Measurements from ENCODE around the gene DCAF11.
"Not testable (repeated sequence)": the region's sequence is repeated elsewhere in the genome, so short reads cannot be mapped to it uniquely, and the experiment has no call there.

DCAF11 gene

DNA sequence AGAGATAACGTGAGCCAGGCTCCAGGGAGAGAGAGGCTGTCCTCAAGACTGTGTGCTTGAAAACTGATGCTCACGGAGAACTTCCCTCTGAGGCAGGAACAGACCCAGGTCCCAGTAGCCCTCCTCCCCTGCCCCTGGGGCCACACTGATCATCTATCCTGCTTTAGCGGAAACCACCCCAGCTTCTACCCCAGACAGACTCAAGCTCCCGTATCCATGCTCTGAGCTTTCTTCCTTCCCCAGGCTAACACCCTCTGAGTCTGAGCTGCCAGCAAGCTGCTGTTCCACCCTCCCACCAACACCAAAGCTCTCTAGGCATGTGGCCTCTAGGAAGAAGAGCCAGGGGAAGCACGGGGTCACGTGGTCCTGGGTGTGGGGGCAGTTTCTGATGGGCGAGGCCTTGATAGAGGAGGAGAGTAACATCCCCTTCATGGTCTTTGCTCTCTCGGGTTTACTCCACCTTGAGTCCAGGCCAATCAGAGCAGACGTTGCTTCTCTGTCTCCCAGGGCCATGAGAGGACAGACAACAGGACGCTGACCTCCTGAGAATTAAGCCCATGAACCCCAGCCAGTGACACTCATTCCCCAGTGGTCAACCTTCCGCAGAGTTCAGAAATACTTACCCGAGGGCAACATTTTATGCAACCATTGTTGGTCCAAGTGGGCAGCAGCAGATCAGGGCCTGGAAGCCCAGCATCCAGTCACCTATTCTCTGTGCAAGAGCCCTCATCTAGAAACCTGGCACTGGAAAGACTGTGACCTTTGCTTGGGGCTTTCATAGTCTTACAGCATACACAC is 19.1 kb upstream of the DCAF11 start:
- FAIRE-seq (no peak), DNase-seq (ENCODE audit: low spot score) (peak; percentile 68)

DNA sequence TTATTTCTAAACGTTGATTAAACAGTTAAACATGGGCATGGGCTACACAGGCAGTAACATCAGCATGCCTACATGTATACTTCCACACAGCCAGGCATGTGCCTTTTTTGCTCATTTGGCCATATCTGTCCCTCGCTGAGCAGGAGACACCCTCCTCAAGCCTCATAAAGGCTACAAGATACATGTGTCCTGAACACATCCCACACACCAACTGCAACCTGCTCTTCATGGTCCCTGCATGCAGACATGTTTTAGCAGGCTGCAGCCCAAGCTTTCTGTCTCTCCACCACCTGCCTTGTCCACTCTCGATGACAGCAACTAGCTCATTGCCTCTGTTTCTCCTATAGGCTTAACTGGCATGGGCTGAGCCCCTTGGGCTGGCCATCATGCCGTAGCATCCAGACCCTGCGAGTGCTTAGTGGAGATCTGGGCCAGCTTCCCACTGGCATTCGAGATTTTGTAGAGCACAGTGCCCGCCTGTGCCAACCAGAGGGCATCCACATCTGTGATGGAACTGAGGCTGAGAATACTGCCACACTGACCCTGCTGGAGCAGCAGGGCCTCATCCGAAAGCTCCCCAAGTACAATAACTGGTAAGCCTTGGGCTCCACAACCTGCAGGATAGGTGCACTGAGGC is 17.9 kb upstream of the DCAF11 start:
- FAIRE-seq (no peak), DNase-seq (ENCODE audit: low spot score) (no peak)

DNA sequence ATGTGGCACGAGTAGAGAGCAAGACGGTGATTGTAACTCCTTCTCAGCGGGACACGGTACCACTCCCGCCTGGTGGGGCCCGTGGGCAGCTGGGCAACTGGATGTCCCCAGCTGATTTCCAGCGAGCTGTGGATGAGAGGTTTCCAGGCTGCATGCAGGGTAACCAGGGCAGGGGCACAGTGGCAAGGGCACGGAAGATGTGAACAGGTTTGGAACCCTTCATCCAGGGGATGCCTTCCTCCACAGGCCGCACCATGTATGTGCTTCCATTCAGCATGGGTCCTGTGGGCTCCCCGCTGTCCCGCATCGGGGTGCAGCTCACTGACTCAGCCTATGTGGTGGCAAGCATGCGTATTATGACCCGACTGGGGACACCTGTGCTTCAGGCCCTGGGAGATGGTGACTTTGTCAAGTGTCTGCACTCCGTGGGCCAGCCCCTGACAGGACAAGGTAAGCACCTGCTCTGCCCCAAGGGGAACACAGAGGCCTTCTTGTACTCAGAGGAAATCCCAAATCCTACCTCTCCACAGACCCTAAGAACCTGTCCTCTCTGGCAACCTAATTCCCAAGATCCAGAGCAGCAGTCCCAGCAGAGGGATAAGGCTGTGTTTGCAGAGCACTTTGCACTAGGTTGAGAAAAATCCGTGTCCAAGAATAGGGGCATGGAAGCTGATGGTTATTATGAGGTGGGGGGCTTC is 16.2 kb upstream of the DCAF11 start:
- FAIRE-seq (no peak), DNase-seq (ENCODE audit: low spot score) (no peak)

- no peak for DNase-seq (ENCODE audit: low spot score)
- FAIRE-seq: no peak
Measured at GRCh38 chr14:24098927-24099813, 15.4 kb upstream of the DCAF11 start.

- no peak for FAIRE-seq
- DNase-seq (ENCODE audit: low spot score): no peak
Measured at GRCh38 chr14:24100197-24100981, 14.2 kb upstream of the DCAF11 start.

- DNase-seq (ENCODE audit: low spot score) (no peak), FAIRE-seq (no peak)
Measured at GRCh38 chr14:24100982-24101494, 13.5 kb upstream of the DCAF11 start.

- FAIRE-seq (no peak), DNase-seq (ENCODE audit: low spot score) (no peak)
Measured at GRCh38 chr14:24102357-24103048, 12.1 kb upstream of the DCAF11 start.

GRCh38 chr14:24103451-24103850 is 11.1 kb upstream of the DCAF11 start:
- DNase-seq (ENCODE audit: low spot score) (no peak), FAIRE-seq (no peak)

GRCh38 chr14:24105609-24106239 is 8.9 kb upstream of the DCAF11 start:
- not testable (repeated sequence) for FAIRE-seq; DNase-seq (ENCODE audit: low spot score)

DNA sequence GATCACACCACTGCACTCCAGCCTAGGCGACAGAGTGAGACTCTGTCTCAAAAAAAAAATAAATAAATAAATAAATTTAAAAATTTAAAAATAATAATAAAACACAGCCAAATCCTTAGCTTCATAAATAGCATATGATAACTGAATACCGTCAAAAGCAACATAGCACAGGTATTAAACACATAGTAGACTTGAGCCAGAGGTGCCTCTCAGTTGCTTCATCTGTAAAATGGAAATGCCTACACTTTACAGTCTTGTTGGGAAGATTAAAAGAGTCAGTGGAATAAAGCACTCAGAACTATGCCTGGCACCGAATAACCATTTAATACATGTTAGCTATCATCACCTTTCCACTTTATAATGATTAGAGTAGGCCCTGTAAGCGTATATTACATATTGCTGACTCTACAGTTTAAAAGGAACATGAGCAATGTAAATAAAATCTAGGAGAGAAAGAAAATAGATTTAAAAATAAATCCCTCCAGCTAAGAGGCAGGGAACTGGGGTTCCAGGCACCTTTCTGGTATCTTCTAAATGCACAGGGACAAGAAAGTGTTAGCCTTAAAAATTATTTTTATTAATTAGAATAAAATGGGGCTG is 7.8 kb upstream of the DCAF11 start:
- DNase-seq (ENCODE audit: low spot score) (no peak), FAIRE-seq (no peak)

GRCh38 chr14:24108336-24108874 is 6.2 kb upstream of the DCAF11 start:
- FAIRE-seq: no peak
- no peak for DNase-seq (ENCODE audit: low spot score)

DNA sequence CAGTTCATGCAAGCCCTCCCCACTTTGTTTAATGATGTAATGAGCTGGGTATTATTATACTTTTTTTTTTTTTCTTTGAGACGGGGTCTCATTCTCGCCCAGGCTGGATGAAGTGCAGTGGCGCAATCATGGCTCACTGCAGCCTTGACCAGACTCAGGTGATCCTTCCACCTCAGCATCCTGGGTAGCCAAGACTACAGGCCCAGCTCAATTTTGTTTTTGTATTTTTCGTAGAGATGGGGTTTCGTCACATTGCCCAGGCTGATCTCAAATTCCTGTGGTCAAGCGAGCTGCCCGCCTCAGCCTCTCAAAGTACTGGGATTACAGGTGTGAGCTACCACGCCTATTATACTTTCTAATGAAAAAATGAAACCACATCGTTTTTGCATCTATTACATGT is 4.5 kb upstream of the DCAF11 start:
- DNase-seq (ENCODE audit: low spot score) (no peak), FAIRE-seq (no peak)

DNA sequence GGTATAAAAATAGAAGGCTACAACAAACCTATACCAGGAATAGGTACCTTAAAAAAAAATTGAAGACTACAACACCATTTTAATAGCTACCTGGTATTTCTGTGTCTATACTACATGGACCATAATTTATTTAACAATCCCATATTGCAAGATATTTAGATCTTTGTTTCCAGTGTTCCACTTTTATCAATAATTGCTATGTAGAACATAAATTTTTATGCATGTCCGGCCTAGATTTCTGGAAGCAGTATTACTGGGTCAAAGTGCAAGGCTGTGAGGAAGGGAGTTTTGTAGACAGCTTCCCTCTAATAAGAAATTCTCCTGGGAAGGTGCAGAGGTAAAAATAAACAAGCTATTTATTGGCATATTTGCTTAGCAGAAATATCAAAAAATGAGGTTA is 4.1 kb upstream of the DCAF11 start:
- DNase-seq (ENCODE audit: low spot score): no peak
- no peak for FAIRE-seq

DNA sequence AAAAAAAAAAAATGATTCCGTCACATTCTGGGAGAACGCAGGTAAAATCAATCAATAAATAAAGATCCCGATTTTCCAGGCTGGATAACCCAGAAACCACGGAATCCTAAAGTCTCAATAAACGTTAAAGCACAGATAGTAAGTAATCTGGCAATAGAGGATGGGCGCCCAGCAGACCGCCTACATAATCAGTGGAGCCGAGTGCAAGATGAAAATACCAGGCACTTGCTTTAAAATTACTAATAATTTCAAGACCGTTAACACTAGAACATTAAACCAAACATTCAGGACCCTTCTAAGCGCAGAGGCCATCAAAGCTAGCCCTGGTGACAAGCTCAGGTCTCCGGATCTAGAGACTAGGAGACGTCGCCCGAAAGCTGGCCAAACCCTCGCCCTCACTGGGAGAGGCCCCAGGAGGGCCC is 1.2 kb upstream of the DCAF11 start:
- FAIRE-seq (no peak), DNase-seq (ENCODE audit: low spot score) (no peak)

DNA sequence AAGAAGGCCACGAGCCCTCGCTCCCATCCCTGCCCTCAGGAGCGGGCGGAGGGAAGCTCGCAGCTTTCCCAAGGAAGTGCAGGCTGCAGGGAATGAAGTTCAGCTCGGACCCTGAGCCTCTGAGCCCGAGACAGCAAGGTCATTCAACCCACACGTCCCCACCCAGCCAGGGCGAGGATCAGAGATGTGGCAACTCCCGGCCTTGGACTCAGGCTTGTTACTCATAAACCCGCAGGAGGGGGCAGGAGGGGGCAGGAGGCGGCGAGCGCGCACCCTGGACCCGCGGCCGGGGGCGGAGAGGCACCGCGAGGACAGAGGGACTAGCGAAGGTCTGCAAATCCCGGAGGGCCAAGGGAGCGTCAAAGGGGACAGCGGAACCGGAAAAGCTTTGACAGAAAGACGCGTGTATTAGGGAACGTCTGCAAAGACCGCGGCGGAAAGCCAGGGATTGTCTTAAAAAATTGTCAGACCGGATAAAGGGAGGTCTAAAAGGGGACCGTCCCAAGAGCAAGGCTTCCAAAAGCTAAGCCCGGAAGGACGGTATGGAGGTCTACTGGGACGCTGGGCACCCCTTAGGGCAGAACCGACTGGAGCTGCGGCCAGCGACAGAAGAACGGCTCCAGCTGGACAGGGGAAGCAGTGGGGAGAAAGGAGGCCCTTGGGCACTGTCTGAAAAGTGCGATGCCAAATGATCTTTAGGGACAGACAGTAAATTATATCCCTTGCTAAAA is 611 bp upstream of the DCAF11 start:
- DNase-seq (ENCODE audit: low spot score) (peak; percentile 73), FAIRE-seq (no peak)

DNA sequence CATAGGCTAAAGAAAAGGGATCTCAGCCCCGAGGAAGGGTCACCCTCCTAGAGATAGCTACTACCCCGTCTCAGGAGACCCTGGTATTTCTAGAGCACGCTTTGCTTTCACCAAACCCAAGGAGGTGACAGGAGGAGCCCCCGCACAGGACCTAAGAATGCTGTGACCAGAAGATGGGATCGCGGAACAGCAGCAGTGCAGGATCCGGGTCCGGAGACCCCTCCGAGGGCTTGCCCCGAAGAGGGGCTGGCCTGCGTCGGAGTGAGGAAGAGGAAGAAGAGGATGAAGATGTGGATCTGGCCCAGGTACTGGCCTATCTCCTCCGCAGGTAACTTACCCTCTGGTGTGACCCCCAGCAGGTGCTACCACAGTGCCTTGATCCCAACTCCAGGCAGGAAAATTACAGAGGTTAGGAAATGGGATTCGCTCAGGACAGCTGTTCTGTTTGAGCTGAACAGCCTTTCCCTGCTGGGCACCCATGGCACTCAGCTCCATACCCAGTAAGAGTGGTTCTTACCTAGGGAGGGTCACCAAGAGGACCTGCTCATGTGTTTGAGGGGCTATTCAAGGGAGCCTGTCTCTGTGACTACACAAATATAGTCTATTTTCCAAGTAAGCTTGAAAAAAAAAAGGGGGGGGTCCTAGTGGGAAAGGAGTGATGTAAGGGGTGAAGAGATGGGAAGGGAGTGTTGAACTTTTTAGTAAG is 998 bp downstream of the DCAF11 start:
- FAIRE-seq (no peak), DNase-seq (ENCODE audit: low spot score) (no peak)

DNA sequence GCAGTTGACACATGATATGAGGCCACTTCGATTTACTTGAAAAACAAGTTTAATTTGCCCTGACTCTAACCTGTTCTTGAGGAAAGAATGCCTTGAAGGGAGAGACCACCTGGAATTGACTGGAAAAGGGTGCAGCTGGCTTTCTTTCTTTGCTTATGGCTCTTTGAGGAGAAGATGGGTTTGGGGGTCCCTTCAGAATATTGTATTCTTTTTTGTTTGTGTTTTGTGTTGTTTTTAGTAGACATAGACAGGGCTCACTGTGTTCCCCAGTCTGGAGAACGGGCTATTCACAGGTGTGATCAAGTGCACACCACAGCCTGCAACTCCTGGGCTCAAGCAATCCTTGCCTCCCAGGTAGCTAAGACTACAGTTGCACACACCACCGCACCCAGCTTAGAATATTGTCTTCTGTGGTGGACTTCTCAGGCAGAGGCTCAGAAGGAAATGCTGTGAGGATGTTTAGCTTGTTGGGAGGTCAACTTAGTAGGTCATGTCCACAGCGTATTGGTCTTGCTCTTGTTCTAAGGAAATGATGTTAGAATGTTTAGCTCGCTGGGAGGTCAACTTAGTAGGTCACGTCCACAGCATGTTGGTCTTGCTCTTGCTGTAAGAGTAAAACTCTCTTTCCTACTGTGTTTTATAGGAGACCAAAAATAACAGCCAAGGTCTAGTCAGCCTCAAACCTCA is 1.7 kb downstream of the DCAF11 start:
- FAIRE-seq (no peak), DNase-seq (ENCODE audit: low spot score) (no peak)

Data from urothelium cell line (cell line).